H1 (cell line): ENCODE data around the gene CDR2. TPM values are rescaled to one million over a fixed set of nuclear protein-coding genes. Genes with fewer than 3 reads are reported as not detected.

Source experiments
- CTCF ChIA-PET: fragments of 300-600 bp; sonication (Branson Sonifier 250); formaldehyde crosslinking; loops from one replicate; lab custom pipeline; 2021; ENCODE audit not compliant: partially characterized antibody; lab: Charles Lee
- POLR2A ChIA-PET: fragments of 300-600 bp; sonication (Branson Sonifier 250); formaldehyde crosslinking; loops from one replicate; lab custom pipeline; 2021; ENCODE audit warnings: inconsistent platforms; ENCODE audit not compliant: partially characterized antibody; lab: Charles Lee
- DNase-seq, 2 experiments: peaks; one replicate each; pipeline versions ENCODE4 v3.0.0 to v3.0.0-alpha.2; 2010 to 2022; ENCODE audit warnings: low spot score in 2 of 2, low read depth in 1 of 2, mixed read lengths in 1 of 2
- FAIRE-seq: peaks from 2 replicates; lab custom pipeline; 2011; peaks lifted over from hg19 to GRCh38; lab: Jason Lieb, UNC
- H2AFZ ChIP-seq: 2 replicates; pipeline ENCODE4 v1.8.1; 2012; ENCODE audit warnings: low read length, inconsistent platforms
- H2AK5ac ChIP-seq: 2 replicates; pipeline ENCODE4 v1.6.1; 2013; ENCODE audit warnings: low read depth, low read length
- H2BK120ac ChIP-seq: replicated peaks from 2 replicates; pipeline ENCODE3; 2013; ENCODE audit warnings: low read depth, low read length, inconsistent platforms
- H2BK12ac ChIP-seq: 2 replicates; pipeline ENCODE4 v1.6.1; 2013; ENCODE audit warnings: low read depth, low read length
- H2BK15ac ChIP-seq: 2 replicates; pipeline ENCODE4 v1.6.1; 2013; ENCODE audit warnings: low read length
- H2BK20ac ChIP-seq: 2 replicates; pipeline ENCODE4 v1.6.1; 2013; ENCODE audit warnings: low read length
- H2BK5ac ChIP-seq: 2 replicates; pipeline ENCODE4 v1.6.1; 2013; ENCODE audit warnings: low read depth, low read length
- H3K14ac ChIP-seq: 2 replicates; pipeline ENCODE4 v1.6.1; 2013; ENCODE audit warnings: inconsistent platforms; ENCODE audit not compliant: insufficient read length
- H3K18ac ChIP-seq: 2 replicates; pipeline ENCODE4 v1.6.1; 2013; ENCODE audit warnings: low read length; ENCODE audit errors: extremely low read depth
- H3K23ac ChIP-seq: 2 replicates; pipeline ENCODE4 v1.6.1; 2013; ENCODE audit warnings: inconsistent platforms; ENCODE audit not compliant: insufficient read length
- H3K23me2 ChIP-seq: 2 replicates; pipeline ENCODE4 v1.6.1; 2013; ENCODE audit warnings: low read depth, low read length
- H3K27ac ChIP-seq: 2 replicates; pipeline ENCODE4 v1.6.1; 2011; ENCODE audit warnings: low read depth, low read length, inconsistent platforms
- H3K27me3 ChIP-seq, 4 experiments: replicated peaks in 1 of 4; 1 replicate in 1 of 4; 2 replicates in 3 of 4; pipeline versions ENCODE4 v1.6.1 to v1.8.1; 2011 to 2013; ENCODE audit warnings: low read length in 3 of 4, mild to moderate bottlenecking in 3 of 4, inconsistent platforms in 2 of 4, mixed read lengths in 2 of 4, moderate library complexity in 1 of 4; ENCODE audit not compliant: control insufficient read depth in 3 of 4, insufficient read depth in 3 of 4; ENCODE audit errors: extremely low read depth in 1 of 4
- H3K36me3 ChIP-seq, 4 experiments: 2 replicates each; pipeline versions ENCODE4 v1.6.1 to v1.8.1; 2011 to 2013; ENCODE audit warnings: mild to moderate bottlenecking in 4 of 4, low read length in 3 of 4, moderate library complexity in 2 of 4, control low read depth in 1 of 4, inconsistent platforms in 1 of 4; ENCODE audit not compliant: insufficient read depth in 4 of 4, control insufficient read depth in 2 of 4
- H3K4ac ChIP-seq: replicated peaks from 2 replicates; pipeline ENCODE3; 2013; ENCODE audit warnings: low read length, low read depth, mixed read lengths, inconsistent platforms; ENCODE audit not compliant: insufficient read length
- H3K4me1 ChIP-seq, 4 experiments: replicated peaks in 1 of 4; 1 replicate in 1 of 4; 2 replicates in 3 of 4; pipeline versions ENCODE4 v1.6.1 to v1.8.1; 2011 to 2013; ENCODE audit warnings: low read length in 3 of 4, inconsistent platforms in 2 of 4, mixed read lengths in 1 of 4; ENCODE audit not compliant: insufficient read depth in 4 of 4, control insufficient read depth in 3 of 4
- H3K4me2 ChIP-seq, 2 experiments: 2 replicates each; pipeline versions ENCODE4 v1.6.1 to v1.8.1; 2011 to 2013; ENCODE audit warnings: low read depth in 2 of 2, low read length in 2 of 2, control low read depth in 1 of 2, inconsistent platforms in 1 of 2, mild to moderate bottlenecking in 1 of 2; ENCODE audit not compliant: insufficient read depth in 1 of 2
- H3K4me3 ChIP-seq, 4 experiments: fragments of 200-600, 300-600 bp in 1 of 4; sonication (generic), shearing (Covaris generic), sonication (Bioruptor Twin) in 1 of 4; 2 replicates each; pipeline versions ENCODE4 v1.5.1 to v1.8.1; 2011 to 2016; ENCODE audit warnings: low read length in 4 of 4, low read depth in 3 of 4, control low read depth in 2 of 4, inconsistent platforms in 2 of 4, mild to moderate bottlenecking in 2 of 4, mixed read lengths in 1 of 4, moderate library complexity in 1 of 4; ENCODE audit not compliant: insufficient read depth in 2 of 4; ENCODE audit errors: extremely low read depth in 1 of 4
- H3K56ac ChIP-seq: replicated peaks from 2 replicates; pipeline ENCODE3; 2013; ENCODE audit warnings: low read depth, mild to moderate bottlenecking, mixed read lengths, low read length, inconsistent platforms; ENCODE audit not compliant: insufficient read length
- H3K79me1 ChIP-seq: 2 replicates; pipeline ENCODE4 v1.6.1; 2013; ENCODE audit warnings: low read depth, low read length, control low read depth
- H3K79me2 ChIP-seq, 2 experiments: 2 replicates each; pipeline versions ENCODE4 v1.6.1 to v1.8.1; 2012 to 2013; ENCODE audit warnings: low read length in 2 of 2, mild to moderate bottlenecking in 2 of 2, inconsistent platforms in 1 of 2; ENCODE audit not compliant: insufficient read depth in 2 of 2, control insufficient read depth in 1 of 2
- H3K9ac ChIP-seq, 4 experiments: replicated peaks in 1 of 4; 1 replicate in 1 of 4; 2 replicates in 3 of 4; pipeline versions ENCODE4 v1.6.1 to v1.8.1; 2011 to 2013; ENCODE audit warnings: low read depth in 3 of 4, low read length in 3 of 4, control low read depth in 2 of 4, mild to moderate bottlenecking in 2 of 4, moderate library complexity in 2 of 4, inconsistent platforms in 1 of 4; ENCODE audit errors: extremely low read depth in 1 of 4
- H3K9me3 ChIP-seq, 2 experiments: 2 replicates each; pipeline versions ENCODE4 v1.6.1 to v1.8.1; 2012 to 2013; ENCODE audit warnings: mild to moderate bottlenecking in 2 of 2, moderate library complexity in 2 of 2, control low read depth in 1 of 2, inconsistent platforms in 1 of 2, low read depth in 1 of 2, low read length in 1 of 2, mixed read lengths in 1 of 2; ENCODE audit not compliant: insufficient read depth in 2 of 2
- H4K20me1 ChIP-seq, 2 experiments: replicated peaks in 1 of 2; 2 replicates each; pipeline versions ENCODE3 to v1.8.1; 2011 to 2013; ENCODE audit warnings: inconsistent platforms in 2 of 2, low read length in 2 of 2, mild to moderate bottlenecking in 1 of 2; ENCODE audit not compliant: insufficient read depth in 2 of 2, control insufficient read depth in 1 of 2
- H4K5ac ChIP-seq: 2 replicates; pipeline ENCODE4 v1.6.1; 2013; ENCODE audit warnings: low read length, low read depth, mixed read lengths, inconsistent platforms; ENCODE audit not compliant: insufficient read length
- H4K8ac ChIP-seq: 2 replicates; pipeline ENCODE4 v1.8.0; 2013; ENCODE audit warnings: mild to moderate bottlenecking, moderate library complexity, low read length, inconsistent platforms; ENCODE audit not compliant: insufficient read depth; ENCODE audit errors: extremely low read depth
- H4K91ac ChIP-seq: replicated peaks from 2 replicates; pipeline ENCODE3; 2013; ENCODE audit warnings: low read length, mixed read lengths, inconsistent platforms; ENCODE audit not compliant: insufficient read length
- ATF2 ChIP-seq: IDR thresholded peaks from 2 replicates; pipeline ENCODE4 v1.6.1; 2012; ENCODE audit warnings: low read length, inconsistent platforms
- BACH1 ChIP-seq: IDR thresholded peaks from 2 replicates; pipeline ENCODE4 v1.6.1; 2012; ENCODE audit warnings: low read length, improper control_type of control experiment
- CBX5 ChIP-seq: fragments of 300-800, 300-1000 bp; sonication (generic); IDR thresholded peaks from 2 replicates; pipeline ENCODE4 v1.7.1; 2016; ENCODE audit warnings: antibody characterized with exemption, low read length, low read depth
- CHD2 ChIP-seq: IDR thresholded peaks from 2 replicates; pipeline ENCODE4 v1.6.1; 2012; ENCODE audit warnings: low read length, improper control_type of control experiment
- GABPA ChIP-seq: IDR thresholded peaks from 2 replicates; pipeline ENCODE4 v1.6.1; 2011; ENCODE audit warnings: mild to moderate bottlenecking, low read length, moderate library complexity, borderline replicate concordance; ENCODE audit not compliant: insufficient read depth
- MAX ChIP-seq: IDR thresholded peaks from 2 replicates; pipeline ENCODE4 v1.6.1; 2012; ENCODE audit warnings: inconsistent platforms
- NANOG ChIP-seq: IDR thresholded peaks from 2 replicates; pipeline ENCODE4 v1.6.1; 2011; ENCODE audit warnings: low read length, low read depth, mild to moderate bottlenecking, inconsistent platforms; ENCODE audit not compliant: insufficient read depth, poor library complexity, severe bottlenecking
- NRF1 ChIP-seq: IDR thresholded peaks from 2 replicates; pipeline ENCODE4 v1.6.1; 2011; ENCODE audit warnings: mild to moderate bottlenecking, low read depth, low read length, improper control_type of control experiment
- PHF8 ChIP-seq: fragments of 200-600 bp; sonication (generic); conservative IDR thresholded peaks from 2 replicates; pipeline ENCODE4 v1.7.1; 2012; ENCODE audit warnings: low read depth, mild to moderate bottlenecking, inconsistent platforms, low read length, moderate library complexity
- SUZ12 ChIP-seq: fragments of 200-600 bp; sonication (generic); IDR thresholded peaks from 2 replicates; pipeline ENCODE4 v1.6.1; 2012; ENCODE audit warnings: mild to moderate bottlenecking, inconsistent platforms, low read length, moderate library complexity, mixed read lengths
- TBP ChIP-seq: IDR thresholded peaks from 2 replicates; pipeline ENCODE4 v1.6.1; 2011; ENCODE audit warnings: low read depth, low read length, improper control_type of control experiment
- WGBS, 2 experiments: shearing (Covaris generic) in 1 of 2; methylation state at CpG; one replicate each; pipeline versions ENCODE4 v1.1.6 to v1.1.7; 2013 to 2015; ENCODE audit warnings: low lambda C conversion rate in 2 of 2, mixed read lengths in 2 of 2, inconsistent platforms in 1 of 2, low coverage in 1 of 2, missing lambda C conversion rate in 1 of 2; ENCODE audit not compliant: insufficient replicate concordance in 2 of 2, insufficient coverage in 1 of 2, insufficient read length in 1 of 2; ENCODE audit errors: extremely low coverage in 1 of 2, missing lambda C conversion rate in 1 of 2; 5-methylcytosine and 5-hydroxymethylcytosine counted together
- polyA plus RNA-seq, 7 experiments: library from polyadenylated mRNA; depleted of rRNA in 3 of 7; stranded (reverse) in 5 of 7; unstranded in 2 of 7; fragments of >200 nt in 5 of 7; fragments of 200-250 nt in 2 of 7; gene quantifications; 1 replicate in 5 of 7; 2 replicates in 1 of 7; 4 replicates in 1 of 7; pipeline versions ENCODE4 v1.2.1 to v1.2.3, GENCODE V29; 2011 to 2013; ENCODE audit warnings: missing spikeins in 2 of 7, mixed read lengths in 2 of 7
- total RNA-seq: library from RNA; stranded (reverse); fragmentation: NEBNext Ultra II Directional; extraction: Animal tissue kit (Norgen Biotek cat#: 25700); gene quantifications from 2 replicates; pipeline ENCODE4 v1.2.1, GENCODE V29; 2021

CDR2 gene
- total and polyA plus RNA-seq, 2 of the 8 experiments (the other 6 are each of a cell fraction or from before 2014, with no cell fraction given), result 16.3 to 34.9 TPM

DNA sequence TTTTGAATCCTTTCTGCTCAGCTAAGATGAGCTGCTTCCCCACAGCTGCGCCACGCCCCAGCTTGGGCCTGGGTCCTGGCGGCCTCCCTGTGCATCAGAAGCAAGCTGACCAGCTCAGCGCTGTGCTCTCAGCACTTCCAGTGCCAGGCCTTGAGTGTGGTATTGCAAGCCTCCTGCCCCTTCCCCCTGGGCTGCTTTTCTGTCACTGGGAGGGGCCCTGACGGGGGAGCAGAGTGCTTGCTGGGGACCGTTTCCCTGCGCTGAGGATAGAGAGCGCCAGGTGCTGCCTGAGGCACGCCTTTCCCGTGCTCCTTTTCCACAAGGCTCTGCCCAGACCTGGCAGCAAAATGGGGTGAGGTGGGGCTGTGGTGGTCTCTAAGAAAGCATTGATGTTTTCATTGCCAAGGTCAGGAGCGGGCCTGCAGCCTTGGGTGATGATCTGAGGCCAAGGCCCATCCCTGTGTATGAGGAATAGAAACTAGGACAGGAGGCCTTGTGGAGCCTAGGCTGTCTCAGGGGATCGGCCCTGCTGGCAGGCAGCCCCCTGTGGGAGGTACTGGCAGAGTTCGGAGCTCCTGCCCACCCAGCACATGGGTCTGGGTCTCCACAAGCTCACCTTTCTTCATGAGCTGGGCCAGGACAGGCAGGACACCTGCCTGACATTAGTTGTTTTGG is 47.5 kb downstream of the CDR2 start:
- Histone ChIP-seq H3K27me3 (no peaks in the 10 kb centered on the region), H3K9me3 (no peaks in the 10 kb centered on the region), H4K5ac (no peak overlapping the region), H3K79me2 (peaks cover 0 to 7% of the 10 kb centered on the region in 2 experiments; a peak in 1 of 4 replicates), H3K4ac (no peak overlapping the region), H3K4me1 (no peaks in the 10 kb centered on the region), H3K9ac (no peak overlapping the region), H3K4me3 (no peak overlapping the region), H4K91ac (no peak overlapping the region), H4K20me1 (peaks cover 5 to 12% of the 10 kb centered on the region in 2 experiments), H3K23ac (no peak overlapping the region), H2BK12ac (no peak overlapping the region), H3K18ac (no peak overlapping the region), H3K23me2 (no peaks in the 10 kb centered on the region), H3K79me1 (peaks cover 5% of the 10 kb centered on the region; the same call in 1 of the 2 replicates), H3K27ac (no peak overlapping the region), H2BK20ac (no peak overlapping the region), H2AK5ac (no peak overlapping the region), H2BK5ac (no peak overlapping the region), H2BK15ac (no peak overlapping the region), H3K4me2 (no peak overlapping the region), H3K14ac (no peak overlapping the region), H2BK120ac (no peak overlapping the region), H2AFZ (no peak overlapping the region), H3K56ac (no peak overlapping the region), H4K8ac (no peak overlapping the region), H3K36me3 (peaks cover 12 to 64% (median 49%) of the 10 kb centered on the region in 4 experiments)
- ChIA-PET CTCF (interaction anchor here (1.2 to 1.7 kb wide), 3 partner anchors 10 to 14 kb away, joined by 3 to 6 read pairs (median 4); no protein-coding TSS in a partner anchor), POLR2A (interaction anchor here (1.0 to 1.1 kb wide), 3 partner anchors 8 to 29 kb away, joined by 3 read pairs; no protein-coding TSS in a partner anchor)
- FAIRE-seq, result no peak
- 97% methylated on average over 12 of the region's 13 CpGs; no CpG with 5 or more reads in 1 of the 2 experiments for WGBS, 2 experiments
- no peak for DNase-seq
- TF ChIP-seq SUZ12, result no peak
- TF ChIP-seq NANOG, result no peak
- no peak for TF ChIP-seq TBP
- no peak for TF ChIP-seq MAX
- no peak for TF ChIP-seq ATF2
- TF ChIP-seq PHF8, result no peak
- TF ChIP-seq CHD2, result no peak
- TF ChIP-seq GABPA, result no peak
- no peak for TF ChIP-seq CBX5
- no peak for TF ChIP-seq BACH1
- TF ChIP-seq NRF1, result no peak
